K562 (cell line): ENCODE results near the gene BTBD10. TPM values are rescaled to one million over a fixed set of nuclear protein-coding genes. Genes with fewer than 3 reads are reported as not detected.

Experiments
- ARID1B ChIP-seq: fragments of 450-650 bp; IDR thresholded peaks from 2 replicates; pipeline ENCODE4 v1.6.1; 2016; ENCODE audit warnings: antibody characterized with exemption, mild to moderate bottlenecking, inconsistent platforms
- ARID3A ChIP-seq: IDR thresholded peaks from 2 replicates; pipeline ENCODE4 v1.6.1; 2012; ENCODE audit warnings: low read depth, low read length, improper control_type of control experiment, borderline replicate concordance
- CREB3 ChIP-seq: fragments of 450-650 bp; conservative IDR thresholded peaks from 2 replicates; pipeline ENCODE4 v1.6.1; 2016; ENCODE audit warnings: missing genetic modification characterization, low read depth, mild to moderate bottlenecking, missing compliant biosample characterization, moderate library complexity
- E2F5 ChIP-seq: sonication (generic); formaldehyde crosslinking; IDR thresholded peaks from 2 replicates; pipeline ENCODE4 v1.8.0; 2022; ENCODE audit warnings: mild to moderate bottlenecking, missing genetic modification reagents
- ELK1 ChIP-seq: sonication (generic); formaldehyde crosslinking; IDR thresholded peaks from 2 replicates; pipeline ENCODE4 v1.8.1; 2022; ENCODE audit warnings: missing genetic modification reagents
- FOS ChIP-seq: IDR thresholded peaks from 3 replicates; pipeline ENCODE4 v1.6.1; 2011; ENCODE audit not compliant: insufficient read length; ENCODE audit errors: extremely low read depth
- FOSL1 ChIP-seq: fragments of 200-800 bp; sonication (Bioruptor generic); conservative IDR thresholded peaks from 2 replicates; pipeline ENCODE4 v1.6.1; 2016; ENCODE audit warnings: missing genetic modification characterization, missing compliant biosample characterization
- HEY1 ChIP-seq: fragments of 250-450 bp; sonication (Bioruptor Pico); IDR thresholded peaks from 2 replicates; pipeline ENCODE4 v1.5.0; 2020; ENCODE audit warnings: mild to moderate bottlenecking, moderate library complexity, borderline replicate concordance
- KDM2B ChIP-seq: fragments of 250-450 bp; sonication (Bioruptor Pico); IDR thresholded peaks from 2 replicates; pipeline ENCODE4 v1.8.0; 2021; ENCODE audit warnings: mild to moderate bottlenecking, moderate library complexity
- KLF13 ChIP-seq: fragments of 450-650 bp; IDR thresholded peaks from 2 replicates; pipeline ENCODE4 v1.6.1; 2016; ENCODE audit warnings: missing genetic modification characterization, low read depth, mild to moderate bottlenecking, missing compliant biosample characterization, moderate library complexity, borderline replicate concordance
- MCM5 ChIP-seq: fragments of 450-650 bp; IDR thresholded peaks from 2 replicates; pipeline ENCODE4 v1.6.1; 2016; ENCODE audit warnings: low read depth
- MYC ChIP-seq, 2 experiments: fragments of 250-450 bp in 1 of 2; sonication (Bioruptor Pico) in 1 of 2; IDR thresholded peaks; 2 replicates each; pipeline versions ENCODE4 v1.5.1 to v1.6.1; 2012 to 2021; ENCODE audit warnings: low read depth in 2 of 2, borderline replicate concordance in 1 of 2, improper control_type of control experiment in 1 of 2, low read length in 1 of 2, mild to moderate bottlenecking in 1 of 2, moderate library complexity in 1 of 2
- PHB ChIP-seq: fragments of 250-450 bp; sonication (Bioruptor Pico); IDR thresholded peaks from 2 replicates; pipeline ENCODE4 v1.5.0; 2021
- SMC3 ChIP-seq: conservative IDR thresholded peaks from 2 replicates; pipeline ENCODE4 v1.6.1; 2011; ENCODE audit warnings: low read depth, low read length, improper control_type of control experiment; ENCODE audit not compliant: insufficient read depth
- STAT6 ChIP-seq: sonication (generic); formaldehyde crosslinking; IDR thresholded peaks from 2 replicates; pipeline ENCODE4 v1.8.1; 2023; ENCODE audit warnings: mild to moderate bottlenecking, missing genetic modification reagents
- TCF3 ChIP-seq: sonication (generic); formaldehyde crosslinking; IDR thresholded peaks from 2 replicates; pipeline ENCODE4 v1.4.0; 2020; ENCODE audit warnings: mild to moderate bottlenecking, missing genetic modification reagents
- ZBTB7A ChIP-seq: IDR thresholded peaks from 2 replicates; pipeline ENCODE4 v1.6.1; 2011; ENCODE audit warnings: low read depth, mild to moderate bottlenecking, low read length, moderate library complexity, borderline replicate concordance; ENCODE audit not compliant: control insufficient read depth
- ZNF217 ChIP-seq: sonication (generic); formaldehyde crosslinking; IDR thresholded peaks from 2 replicates; pipeline ENCODE4 v1.8.0; 2022; ENCODE audit warnings: mild to moderate bottlenecking, missing genetic modification reagents
- ZNF316 ChIP-seq: fragments of 450-650 bp; IDR thresholded peaks from 2 replicates; pipeline ENCODE4 v1.6.1; 2016
- ZNF586 ChIP-seq: fragments of 450-650 bp; formaldehyde crosslinking; conservative IDR thresholded peaks from 2 replicates; pipeline ENCODE4 v1.4.0; 2020; ENCODE audit warnings: mild to moderate bottlenecking, moderate library complexity
- polyA plus RNA-seq, 8 experiments: library from polyadenylated mRNA; depleted of rRNA in 4 of 8; stranded (reverse) in 5 of 8; unstranded in 3 of 8; fragments of >200 nt; fragmentation: Nextera tagmentation in 2 of 8; fragmentation: Illumina TruSeq in 1 of 8; extraction: Ambion mirVana in 2 of 8; extraction: Trizol in 1 of 8; gene quantifications; 2 replicates each; pipeline versions ENCODE4 v1.2.1 to v1.2.3, GENCODE V29; 2011 to 2014; ENCODE audit warnings: inconsistent platforms in 1 of 8, missing spikeins in 1 of 8
- total RNA-seq, 7 experiments: library from RNA; depleted of rRNA in 6 of 7; stranded (reverse); fragments of >200 nt in 6 of 7; fragmentation: Illumina TruSeq in 2 of 7; extraction: Trizol in 2 of 7; gene quantifications; 2 replicates each; pipeline versions ENCODE4 v1.2.1 to v1.2.3, GENCODE V29; 2011 to 2021; ENCODE audit warnings: low replicate concordance in 1 of 7

BTBD10 gene
- total and polyA plus RNA-seq, 9 of the 15 experiments (the other 6 are each of a cell fraction or from before 2014, with no cell fraction given), result 11.6 to 22.8 (median 16.3) TPM

- TF ChIP-seq HEY1 (CRISPR knock-in tag), result no peak
- TF ChIP-seq PHB, result no peak
- TF ChIP-seq KLF13, result no peak
- TF ChIP-seq MYC (IDR thresholded peaks at IDR 0.05; ENCODE audit: low read depth, low read length), result no peak
- TF ChIP-seq MYC (CRISPR knock-in tag; IDR thresholded peaks at IDR 0.05; ENCODE audit: borderline replicate concordance, low read depth), result no peak
- no peak for TF ChIP-seq ARID3A
- TF ChIP-seq ARID1B, result peak; percentile 13; the same call in 1 of the 2 replicates
- no peak for TF ChIP-seq SMC3
- TF ChIP-seq FOSL1 (tag), result 0 out of 2 replicates have a peak, but pooled peaks have one; percentile 1
- TF ChIP-seq KDM2B (CRISPR knock-in tag), result no peak
- no peak for TF ChIP-seq ZNF586 (CRISPR knock-in tag)
- TF ChIP-seq ZBTB7A, result no peak
- no peak for TF ChIP-seq STAT6
- no peak for TF ChIP-seq MCM5
- TF ChIP-seq ELK1 (CRISPR knock-in tag), result no peak
- TF ChIP-seq FOS, result no peak
- TF ChIP-seq ZNF316, result peak; percentile 76
- TF ChIP-seq CREB3 (tag), result no peak
- no peak for TF ChIP-seq E2F5
- no peak for TF ChIP-seq TCF3 (CRISPR knock-in tag)
- no peak for TF ChIP-seq ZNF217 (CRISPR knock-in tag)
Observed at GRCh38 chr11:13338427-13339069, 124.5 kb downstream of the BTBD10 start (continued).
